GM23248 (cell line): ENCODE measurements around the gene SPINK4. TPM values are rescaled to one million over a fixed set of nuclear protein-coding genes. Genes with fewer than 3 reads are reported as not detected.

Experiments used
- DNase-seq: peaks from one replicate; pipeline ENCODE4 v3.0.0-alpha.2; 2015
- H2AFZ ChIP-seq: fragments of 200-600 bp; sonication (generic); 2 replicates; pipeline ENCODE4 v1.6.1; 2016; ENCODE audit warnings: antibody characterized with exemption
- H3F3A ChIP-seq: fragments of 200-600 bp; sonication (generic); 2 replicates; pipeline ENCODE4 v1.6.1; 2016; ENCODE audit warnings: mild to moderate bottlenecking, antibody characterized with exemption, mixed run types; ENCODE audit not compliant: insufficient read depth
- H3K27ac ChIP-seq: fragments of 200-600 bp; sonication (generic); 2 replicates; pipeline ENCODE4 v1.5.1; 2016; ENCODE audit warnings: mild to moderate bottlenecking
- H3K27me3 ChIP-seq: fragments of 200-600 bp; sonication (generic); replicated peaks from 2 replicates; pipeline ENCODE4 v1.6.1; 2016; ENCODE audit warnings: mild to moderate bottlenecking; ENCODE audit not compliant: insufficient read depth
- H3K36me3 ChIP-seq: fragments of 200-600 bp; sonication (generic); 2 replicates; pipeline ENCODE4 v1.6.1; 2016; ENCODE audit warnings: low read depth, mild to moderate bottlenecking
- H3K4me1 ChIP-seq: fragments of 200-600 bp; sonication (generic); 2 replicates; pipeline ENCODE4 v1.6.1; 2016; ENCODE audit warnings: mild to moderate bottlenecking; ENCODE audit not compliant: insufficient read depth
- H3K4me2 ChIP-seq: fragments of 200-600 bp; sonication (generic); one replicate; pipeline ENCODE4 v1.6.1; 2016; ENCODE audit warnings: mild to moderate bottlenecking; ENCODE audit not compliant: unreplicated experiment
- H3K4me3 ChIP-seq: fragments of 200-600 bp; sonication (generic); 2 replicates; pipeline ENCODE4 v1.5.1; 2016; ENCODE audit warnings: mild to moderate bottlenecking
- H3K79me2 ChIP-seq: fragments of 200-600 bp; sonication (generic); 2 replicates; pipeline ENCODE4 v1.6.1; 2016; ENCODE audit warnings: mild to moderate bottlenecking; ENCODE audit not compliant: insufficient read depth
- H3K9ac ChIP-seq: fragments of 200-600 bp; sonication (generic); 2 replicates; pipeline ENCODE4 v1.6.1; 2016; ENCODE audit warnings: mild to moderate bottlenecking
- H3K9me2 ChIP-seq: fragments of 200-600 bp; sonication (generic); 2 replicates; pipeline ENCODE4 v1.6.1; 2016; ENCODE audit warnings: mixed run types, mild to moderate bottlenecking, moderate library complexity; ENCODE audit not compliant: insufficient read depth
- H3K9me3 ChIP-seq: fragments of 200-600 bp; sonication (generic); one replicate; pipeline ENCODE4 v1.6.1; 2017; ENCODE audit warnings: low read depth
- H4K20me1 ChIP-seq: fragments of 200-600 bp; sonication (generic); 2 replicates; pipeline ENCODE4 v1.6.0; 2016; ENCODE audit not compliant: insufficient read depth
- EZH2 ChIP-seq: fragments of 200-600 bp; sonication (generic); IDR thresholded peaks from 2 replicates; pipeline ENCODE4 v1.6.1; 2018; ENCODE audit warnings: antibody characterized with exemption, mild to moderate bottlenecking; ENCODE audit not compliant: insufficient read depth, poor library complexity, severe bottlenecking
- EZH2phosphoT487 ChIP-seq: fragments of 200-600 bp; sonication (generic); IDR thresholded peaks from 2 replicates; pipeline ENCODE4 v1.6.1; 2018; ENCODE audit warnings: antibody characterized with exemption, moderate library complexity, mild to moderate bottlenecking, low read depth; ENCODE audit not compliant: insufficient read depth
- WGBS, 2 experiments: methylation state at CpG; one replicate each; pipeline ENCODE4 v1.1.6; 2015 to 2017; ENCODE audit warnings: low lambda C conversion rate in 2 of 2, low coverage in 1 of 2; ENCODE audit errors: missing lambda C conversion rate in 2 of 2; 5-methylcytosine and 5-hydroxymethylcytosine counted together
- in situ Hi-C: fragments of 300-500 bp; cut with MboI; formaldehyde crosslinking; loops from 2 replicates; pipeline ENCODE4 v1.15.0; 2020
- polyA plus RNA-seq: library from polyadenylated mRNA; unstranded; fragments of >200 nt; fragmentation: Nextera tagmentation; extraction: Ambion mirVana; gene quantifications from 2 replicates; pipeline ENCODE4 v1.2.1, GENCODE V29; 2016
- total RNA-seq: library from RNA; depleted of rRNA; stranded (reverse); fragments of >200 nt; shearing (Covaris generic); gene quantifications from 2 replicates; pipeline ENCODE4 v1.2.3, GENCODE V29; 2014

Gene SPINK4
- total and polyA plus RNA-seq, 2 experiments from 2014 or later, result not detected

DNA sequence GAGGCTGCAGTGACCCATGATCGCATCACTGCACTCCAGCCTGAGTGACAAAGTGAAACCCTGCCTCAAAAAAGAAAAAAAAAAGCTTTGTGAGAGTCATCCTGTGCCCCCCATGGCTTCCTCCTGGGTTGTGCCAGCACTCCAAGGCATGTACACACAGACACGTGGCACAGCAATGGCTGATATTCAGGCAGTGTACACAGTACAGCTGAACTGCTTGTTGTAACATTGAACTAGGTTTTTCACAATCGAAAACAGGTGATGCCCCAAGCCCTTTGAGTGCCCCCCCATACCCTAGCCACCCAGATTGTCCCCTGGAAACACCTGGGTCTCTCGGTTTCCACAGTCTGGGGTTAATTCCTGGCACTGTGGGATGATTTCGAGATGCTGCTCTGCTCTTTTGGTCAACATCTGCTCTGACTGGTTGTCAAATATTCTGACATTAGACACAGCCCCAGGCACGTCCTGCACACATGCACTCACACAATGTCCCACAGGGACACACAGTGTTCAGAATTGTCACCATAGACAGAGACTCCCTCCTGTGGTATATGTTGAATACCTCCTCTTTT, 9.2 kb downstream of the SPINK4 start:
- TF ChIP-seq EZH2phosphoT487 (no peak), EZH2 (no peak)
- Histone ChIP-seq H3K4me2 (no peak overlapping the region), H3K9me2 (no peaks in the 10 kb centered on the region), H4K20me1 (no peaks in the 10 kb centered on the region), H3K27ac (no peak overlapping the region), H3K4me1 (peaks cover 14% of the 10 kb centered on the region), H3F3A (peaks cover 31% of the 10 kb centered on the region), H3K9ac (no peak overlapping the region), H3K79me2 (no peaks in the 10 kb centered on the region), H3K36me3 (peaks cover 2% of the 10 kb centered on the region; the same call in 1 of the 2 replicates), H3K9me3 (no peaks in the 10 kb centered on the region), H2AFZ (no peak overlapping the region), H3K27me3 (no peaks in the 10 kb centered on the region), H3K4me3 (no peak overlapping the region)
- DNase-seq, result no peak
- 71% methylated on average over 6 of the region's 6 CpGs for WGBS, 2 experiments
- in situ Hi-C loops, result no loop called here

DNA sequence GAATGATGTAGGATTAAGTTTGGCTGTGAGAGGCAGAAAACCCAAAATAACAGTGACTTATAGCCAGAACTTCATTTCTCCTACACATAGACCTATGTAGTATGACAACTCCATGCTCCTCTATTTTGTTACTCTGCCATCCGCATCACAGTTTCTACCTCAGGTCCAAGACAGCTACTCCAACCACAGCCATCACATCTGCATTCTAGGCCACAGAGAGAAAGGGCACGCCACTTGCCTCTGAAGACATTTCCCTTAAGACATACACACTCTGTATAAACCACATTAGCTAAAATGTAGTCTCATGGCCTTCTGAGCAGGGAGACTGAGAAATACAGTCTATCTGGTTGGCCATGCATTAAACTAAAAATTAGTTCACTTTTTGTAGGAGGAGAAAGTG, 10.0 kb downstream of the SPINK4 start:
- in situ Hi-C loops, result no loop called here

GRCh38 chr9:33250458-33250995, 10.6 kb downstream of the SPINK4 start:
- H3K9me2 ChIP-seq, result no peaks in the 10 kb centered on the region
- H3K27me3 ChIP-seq, result no peaks in the 10 kb centered on the region
- peaks cover 14% of the 10 kb centered on the region for H3K4me1 ChIP-seq
- peaks cover 31% of the 10 kb centered on the region for H3F3A ChIP-seq
- DNase-seq, result peak; percentile 92
- H3K27ac ChIP-seq, result peak overlapping the region; percentile 72
- TF ChIP-seq EZH2 (no peak), EZH2phosphoT487 (no peak)
- H3K9me3 ChIP-seq, result no peaks in the 10 kb centered on the region
- no peak overlapping the region for H3K4me3 ChIP-seq
- in situ Hi-C loops, result no loop called here
- peak overlapping the region; percentile 1 for H3K4me2 ChIP-seq
- no peaks in the 10 kb centered on the region for H4K20me1 ChIP-seq
- H2AFZ ChIP-seq, result peak overlapping the region; percentile 63
- peak overlapping the region; percentile 62 for H3K9ac ChIP-seq
- peaks cover 16% of the 10 kb centered on the region for H3K36me3 ChIP-seq
- H3K79me2 ChIP-seq, result no peaks in the 10 kb centered on the region
- WGBS, 2 experiments, result 24 to 38% methylated on average over 1 of the region's 1 CpG

More for the DNA sequence above, 10.0 kb downstream of the SPINK4 start:
- peaks cover 14% of the 10 kb centered on the region for H3K4me1 ChIP-seq
- H4K20me1 ChIP-seq, result no peaks in the 10 kb centered on the region
- H3K79me2 ChIP-seq, result no peaks in the 10 kb centered on the region
- TF ChIP-seq EZH2phosphoT487 (no peak), EZH2 (no peak)
- H3K9ac ChIP-seq, result peak overlapping the region; percentile 62
- peak overlapping the region; percentile 1 for H3K4me2 ChIP-seq
- H2AFZ ChIP-seq, result no peak overlapping the region
- no peak for DNase-seq
- H3K9me3 ChIP-seq, result no peaks in the 10 kb centered on the region
- H3K27me3 ChIP-seq, result no peaks in the 10 kb centered on the region
- no peak overlapping the region for H3K4me3 ChIP-seq
- WGBS, 2 experiments, result 98 to 100% methylated on average over 2 of the region's 2 CpGs
- H3K36me3 ChIP-seq, result peaks cover 11% of the 10 kb centered on the region
- H3K9me2 ChIP-seq, result no peaks in the 10 kb centered on the region
- peaks cover 31% of the 10 kb centered on the region for H3F3A ChIP-seq
- H3K27ac ChIP-seq, result peak overlapping the region; percentile 72

- H3K9me3 ChIP-seq, result no peaks in the 10 kb centered on the region
- 95 to 98% methylated on average over 4 of the region's 4 CpGs for WGBS, 2 experiments
Observed at GRCh38 chr9:33254211-33254610, 14.2 kb downstream of the SPINK4 start.

More at GRCh38 chr9:33254211-33254610, 14.2 kb downstream of the SPINK4 start:
- TF ChIP-seq EZH2phosphoT487 (no peak), EZH2 (no peak)
- Histone ChIP-seq H3K79me2 (no peaks in the 10 kb centered on the region), H3K36me3 (peaks cover 35% of the 10 kb centered on the region), H3K4me2 (no peak overlapping the region), H3K27ac (no peak overlapping the region), H4K20me1 (no peaks in the 10 kb centered on the region), H3K27me3 (no peaks in the 10 kb centered on the region), H3K9ac (no peak overlapping the region), H3K4me3 (no peak overlapping the region), H3K9me2 (no peaks in the 10 kb centered on the region), H2AFZ (no peak overlapping the region), H3F3A (peaks cover 31% of the 10 kb centered on the region), H3K4me1 (peaks cover 14% of the 10 kb centered on the region)
- in situ Hi-C loops, result no loop called here
- no peak for DNase-seq
